DOHH2 (cell line): ENCODE data around the gene SBF1.

Experiments used
- CTCF ChIP-seq: fragments of 200-600 bp; sonication (generic); IDR thresholded peaks from one replicate; pipeline ENCODE4 v1.5.1; 2014; ENCODE audit warnings: antibody characterized with exemption, mild to moderate bottlenecking, low read depth, low read length; ENCODE audit not compliant: poor library complexity, severe bottlenecking
- EZH2phosphoT487 ChIP-seq: fragments of 200-600 bp; sonication (generic); IDR thresholded peaks from 2 replicates; pipeline ENCODE4 v1.6.1; 2017; ENCODE audit warnings: borderline replicate concordance, mild to moderate bottlenecking, antibody characterized with exemption, low read length, moderate library complexity, mixed read lengths

DNA sequence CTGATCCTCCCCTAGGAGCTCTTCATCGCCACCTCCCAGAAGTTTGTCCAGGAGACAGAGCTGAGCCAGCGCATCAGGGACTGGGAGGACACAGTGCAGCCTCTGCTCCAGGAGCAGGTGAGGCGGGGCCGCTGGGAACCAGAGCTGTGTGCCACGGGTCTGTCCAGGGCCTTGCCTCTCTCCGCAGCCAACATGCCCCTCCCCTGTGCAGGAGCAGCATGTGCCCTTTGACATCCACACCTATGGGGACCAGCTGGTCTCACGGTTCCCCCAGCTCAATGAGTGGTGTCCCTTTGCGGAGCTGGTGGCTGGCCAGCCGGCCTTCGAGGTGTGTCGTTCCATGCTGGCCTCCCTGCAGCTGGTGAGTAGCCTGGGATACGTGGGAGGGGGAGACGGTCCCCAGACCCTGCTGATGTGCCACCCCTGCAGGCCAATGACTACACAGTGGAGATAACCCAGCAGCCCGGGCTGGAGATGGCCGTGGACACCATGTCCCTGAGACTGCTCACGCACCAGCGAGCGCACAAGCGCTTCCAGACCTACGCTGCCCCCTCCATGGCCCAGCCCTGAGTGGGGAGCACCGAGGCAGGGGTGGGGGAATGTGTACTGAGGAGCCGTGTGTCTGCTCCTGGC, 48.1 kb upstream of the SBF1 start:
- TF ChIP-seq CTCF (no peak), EZH2phosphoT487 (no peak)
